GM19438 (cell line): Measurements from ENCODE around the gene C11orf97.
A peak's percentile ranks its signal among the peaks of the same experiment; 100 is the strongest.

ENCODE experiments used
- ATAC-seq: cut with Tn5 transposase; IDR thresholded peaks from one replicate; pipeline ENCODE4 v1.9.1; 2021; ENCODE audit warnings: low read depth; ENCODE audit not compliant: unreplicated experiment

C11orf97 gene

DNA sequence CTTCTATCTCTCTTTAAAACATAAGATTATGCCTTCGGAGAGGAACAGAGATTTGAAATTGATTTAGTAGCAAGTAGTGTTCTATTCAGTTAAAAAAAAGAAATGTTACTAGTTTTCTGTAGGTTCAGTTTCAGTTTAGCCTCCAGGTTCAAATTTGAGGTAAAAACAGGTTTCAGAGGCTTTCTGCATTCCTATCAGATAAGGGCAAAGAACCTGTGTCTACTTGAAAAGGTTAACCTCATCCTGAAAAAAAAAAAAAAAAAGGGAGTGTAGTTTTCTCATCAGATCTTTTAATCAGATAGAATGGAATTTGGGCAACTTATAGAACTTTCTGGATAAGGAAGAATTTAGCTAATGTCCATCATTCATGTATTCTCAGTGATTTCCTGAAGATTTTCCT is 12.1 kb downstream of the C11orf97 start:
- ATAC-seq, result peak; percentile 51

DNA sequence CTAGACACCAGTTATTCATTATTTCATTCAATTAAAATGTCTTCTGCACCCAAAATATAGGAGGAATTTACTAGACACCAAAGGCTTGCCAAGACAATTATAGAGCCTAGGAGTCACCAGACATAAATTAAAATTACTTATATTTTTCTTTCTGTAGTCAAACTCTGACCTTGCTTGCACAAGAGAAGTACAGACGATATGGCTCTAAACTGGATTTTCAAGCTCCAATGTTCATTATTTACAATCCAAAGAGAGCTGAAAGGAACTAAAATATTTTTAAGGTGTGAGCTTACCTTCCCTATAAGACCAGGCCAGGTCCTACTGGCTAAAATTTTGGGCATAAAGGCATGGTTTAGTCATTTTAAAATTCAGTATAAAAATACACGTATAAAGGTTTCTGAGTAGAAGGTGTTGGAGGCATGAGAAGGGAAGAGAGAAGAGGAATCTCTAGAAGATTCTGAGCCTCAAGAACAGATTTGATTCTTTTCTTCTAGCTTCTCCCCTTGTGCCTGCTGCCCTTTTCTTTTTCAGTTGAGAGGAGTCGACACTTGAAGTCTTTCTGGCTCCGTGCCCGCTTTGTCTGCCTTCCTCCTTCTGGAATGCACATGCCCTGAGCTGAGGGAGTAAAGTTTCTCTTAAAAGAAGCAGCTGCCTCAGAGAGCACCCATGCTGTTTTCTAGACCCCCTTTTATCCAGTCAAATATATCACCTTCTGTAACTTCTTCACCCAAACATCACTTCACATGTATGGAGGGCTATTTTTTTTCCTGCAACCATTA is 13.5 kb downstream of the C11orf97 start:
- ATAC-seq, result no peak

DNA sequence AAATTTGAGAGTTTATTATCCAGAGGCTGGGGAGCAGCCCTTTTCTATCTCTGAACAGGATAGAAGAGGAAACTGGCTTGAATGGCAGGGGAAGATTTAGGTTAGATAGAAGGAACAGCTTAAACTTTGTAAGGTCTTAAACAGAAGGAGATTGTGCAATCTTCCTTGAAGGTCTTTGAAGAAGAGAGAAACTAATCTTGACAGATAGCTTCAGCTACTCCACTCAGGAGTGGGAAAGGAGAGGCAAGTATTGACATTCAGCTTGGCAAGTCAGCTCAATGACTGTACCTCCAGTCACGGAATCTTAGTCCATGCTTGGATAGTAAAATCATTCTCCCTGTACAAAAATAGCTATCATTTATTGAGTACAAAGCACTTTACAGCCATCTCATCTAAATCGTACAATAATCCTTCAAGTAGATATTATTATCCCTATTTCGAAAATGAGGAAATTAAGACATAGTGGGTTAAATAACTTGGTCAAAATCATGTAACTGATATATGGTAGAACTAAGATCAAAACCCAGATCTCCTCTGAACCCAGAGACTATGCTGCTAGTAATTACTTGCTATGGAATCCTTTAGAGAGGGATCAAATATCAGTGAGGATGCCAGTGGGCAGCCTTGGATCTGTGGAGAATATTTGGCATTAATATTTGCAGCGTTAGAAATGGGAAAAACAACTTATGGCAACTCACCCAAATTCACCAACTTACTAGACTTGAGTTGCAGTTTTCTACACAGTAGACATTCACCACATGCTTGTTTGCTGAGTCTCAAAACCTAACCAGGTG is 14.6 kb downstream of the C11orf97 start:
- ATAC-seq, result no peak

DNA sequence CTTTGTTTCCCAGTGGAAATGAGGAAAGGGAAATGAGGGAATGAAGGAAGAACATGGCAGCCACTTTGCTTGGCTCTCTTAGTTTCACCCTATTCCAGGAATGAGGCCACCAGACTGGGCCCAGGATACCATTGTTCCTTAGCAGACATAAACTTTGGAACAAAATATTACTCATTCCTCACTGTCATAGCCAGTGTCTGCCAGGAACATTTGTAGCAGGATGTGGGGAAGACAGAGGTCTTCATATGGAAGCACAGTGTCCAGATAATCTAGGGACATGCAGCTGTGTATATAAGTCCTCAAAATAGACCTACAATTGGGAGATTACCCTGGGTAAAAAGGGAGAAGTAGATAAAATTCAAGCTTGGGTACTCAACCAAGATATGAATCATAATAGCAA is 16.3 kb downstream of the C11orf97 start:
- no peak for ATAC-seq

DNA sequence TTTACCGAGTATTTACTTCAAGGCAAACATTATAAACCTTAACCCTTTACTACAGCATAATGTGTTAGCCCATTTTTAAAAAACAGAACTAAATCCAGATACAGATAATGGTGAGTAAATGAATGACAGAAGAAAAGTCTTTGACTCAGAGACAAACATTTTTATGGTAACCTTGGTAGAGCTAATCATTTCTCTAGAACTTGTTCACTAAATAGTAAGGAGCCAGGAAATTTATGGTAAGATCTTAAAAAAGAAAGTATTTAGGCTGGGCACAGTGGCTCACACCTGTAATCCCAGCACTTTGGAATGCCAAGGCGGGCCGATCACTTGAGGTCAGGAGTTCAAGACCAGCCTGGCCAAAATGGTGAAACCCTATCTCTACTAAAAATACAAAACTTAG is 19.9 kb downstream of the C11orf97 start:
- no peak for ATAC-seq

DNA sequence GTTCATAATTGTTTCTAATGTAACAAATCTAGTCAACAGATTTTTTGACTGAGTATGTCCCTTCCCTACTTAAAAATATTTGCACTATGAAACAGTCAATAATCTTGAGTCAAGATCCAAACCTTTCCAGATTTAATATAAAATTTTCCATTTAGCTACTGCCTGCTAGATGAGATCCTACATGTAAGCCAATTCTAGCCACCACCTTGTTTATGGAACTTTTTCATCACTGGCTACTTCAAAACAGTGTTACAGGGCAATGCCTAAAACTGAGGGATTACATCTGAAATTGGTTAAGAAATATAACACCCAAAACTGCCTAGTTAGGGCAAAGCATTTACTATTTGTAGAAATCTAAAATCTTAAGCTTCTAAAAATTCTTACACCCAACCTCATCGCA is 20.9 kb downstream of the C11orf97 start:
- ATAC-seq, result no peak

DNA sequence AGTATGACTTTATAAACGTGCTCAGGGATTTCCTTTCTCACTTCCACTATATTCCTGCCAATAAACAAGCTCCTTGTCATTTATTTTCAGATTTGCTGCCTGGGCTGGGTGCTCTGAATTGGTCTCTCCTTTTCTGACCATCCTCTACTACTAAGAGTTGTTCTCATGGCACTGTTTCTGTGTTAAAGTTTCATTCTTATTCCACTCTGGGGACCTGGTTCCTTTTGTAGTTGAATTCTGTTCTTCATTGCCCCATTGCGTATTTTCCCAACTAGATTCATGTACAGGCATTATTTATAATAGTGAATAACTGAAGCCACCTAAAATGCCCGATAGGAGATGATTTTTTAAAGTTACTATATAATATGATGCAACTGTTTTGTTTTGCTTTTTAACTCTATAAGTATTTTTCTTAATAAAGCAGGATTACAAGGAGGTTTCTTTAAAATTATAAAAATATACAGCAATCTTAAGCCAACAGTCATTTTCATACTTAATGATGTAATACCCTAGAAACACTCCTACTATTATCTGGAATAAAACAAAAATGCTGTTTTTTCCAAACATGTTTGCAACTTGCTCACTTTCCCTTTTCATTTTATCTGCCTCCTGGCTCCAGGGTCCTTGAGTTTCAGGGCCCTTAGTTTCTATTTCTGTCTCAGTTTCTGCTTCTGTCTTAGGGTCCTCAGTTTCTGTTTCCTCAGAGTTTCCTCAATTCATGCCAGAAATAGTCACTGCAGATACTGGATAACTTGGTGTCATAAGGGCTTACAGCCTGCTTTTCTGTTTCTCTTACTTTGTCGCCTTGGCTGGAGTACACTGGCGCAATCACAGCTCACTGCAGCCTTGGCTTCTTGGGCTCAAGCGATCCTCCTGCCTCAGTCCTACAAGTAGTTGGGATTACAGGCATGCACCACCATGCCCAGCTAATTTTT is 21.7 kb downstream of the C11orf97 start:
- no peak for ATAC-seq

DNA sequence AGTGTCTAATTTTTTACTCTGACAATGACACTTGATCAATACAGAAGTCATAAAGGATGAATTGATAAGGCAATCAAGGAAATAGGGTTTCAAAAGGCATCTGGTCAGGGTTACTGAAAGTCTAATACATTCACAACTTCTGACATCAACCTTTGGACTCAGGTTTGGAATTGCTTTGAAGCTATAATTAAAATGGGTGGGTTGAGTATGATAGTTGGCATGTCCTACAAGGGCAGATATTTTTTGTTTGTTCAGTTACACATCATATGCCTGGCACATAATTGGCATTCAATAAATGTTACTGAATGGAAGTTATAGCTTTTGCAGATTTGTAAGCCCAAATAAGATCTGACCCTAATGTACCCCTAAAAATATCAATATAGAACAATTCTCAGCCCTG is 24.1 kb downstream of the C11orf97 start:
- ATAC-seq, result no peak

DNA sequence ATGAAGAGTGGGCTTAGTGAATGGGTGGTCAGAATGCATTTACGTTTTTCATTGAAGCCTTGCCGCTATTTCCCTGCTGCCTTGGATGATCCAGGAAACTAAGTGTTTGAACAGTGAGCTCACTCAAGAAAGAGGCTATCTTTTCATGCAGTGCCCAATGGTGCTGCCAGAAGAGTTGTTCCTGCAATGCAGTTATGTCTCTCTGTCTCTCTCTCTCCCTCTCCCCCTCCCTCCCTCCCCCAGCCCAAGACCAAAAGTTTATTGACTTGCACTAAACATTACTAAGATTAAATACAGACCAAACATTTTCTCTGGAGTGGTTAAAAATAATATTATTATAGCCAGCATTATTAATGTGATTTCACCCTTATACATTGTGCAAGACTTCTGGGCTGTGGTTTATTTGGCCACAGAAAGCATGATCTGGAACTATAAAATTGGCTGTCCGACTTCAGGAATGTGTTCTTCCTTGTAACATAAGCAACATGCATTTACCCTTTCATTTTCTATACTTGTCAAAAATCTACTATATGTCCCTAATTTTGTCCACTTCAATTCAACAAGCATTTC is 24.9 kb downstream of the C11orf97 start:
- ATAC-seq, result no peak

DNA sequence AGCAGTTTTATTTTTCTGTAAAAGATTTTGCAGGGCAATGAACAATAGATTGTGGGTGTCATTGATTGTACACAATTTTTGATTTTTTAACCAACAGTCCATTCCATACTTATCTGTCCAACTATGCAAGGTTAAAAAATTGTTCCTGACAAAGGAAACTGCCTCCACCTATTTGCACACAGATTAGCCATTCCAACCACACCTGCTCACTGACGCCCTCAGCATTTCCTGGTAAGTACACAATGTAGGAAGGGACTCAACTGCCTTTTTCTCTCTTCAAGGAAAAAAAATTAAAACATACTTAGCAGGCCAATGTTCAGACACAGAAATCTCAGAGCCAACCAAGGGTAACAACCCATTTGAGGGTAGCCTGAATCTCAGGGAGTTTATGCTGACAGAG is 27.2 kb downstream of the C11orf97 start:
- ATAC-seq, result no peak

DNA sequence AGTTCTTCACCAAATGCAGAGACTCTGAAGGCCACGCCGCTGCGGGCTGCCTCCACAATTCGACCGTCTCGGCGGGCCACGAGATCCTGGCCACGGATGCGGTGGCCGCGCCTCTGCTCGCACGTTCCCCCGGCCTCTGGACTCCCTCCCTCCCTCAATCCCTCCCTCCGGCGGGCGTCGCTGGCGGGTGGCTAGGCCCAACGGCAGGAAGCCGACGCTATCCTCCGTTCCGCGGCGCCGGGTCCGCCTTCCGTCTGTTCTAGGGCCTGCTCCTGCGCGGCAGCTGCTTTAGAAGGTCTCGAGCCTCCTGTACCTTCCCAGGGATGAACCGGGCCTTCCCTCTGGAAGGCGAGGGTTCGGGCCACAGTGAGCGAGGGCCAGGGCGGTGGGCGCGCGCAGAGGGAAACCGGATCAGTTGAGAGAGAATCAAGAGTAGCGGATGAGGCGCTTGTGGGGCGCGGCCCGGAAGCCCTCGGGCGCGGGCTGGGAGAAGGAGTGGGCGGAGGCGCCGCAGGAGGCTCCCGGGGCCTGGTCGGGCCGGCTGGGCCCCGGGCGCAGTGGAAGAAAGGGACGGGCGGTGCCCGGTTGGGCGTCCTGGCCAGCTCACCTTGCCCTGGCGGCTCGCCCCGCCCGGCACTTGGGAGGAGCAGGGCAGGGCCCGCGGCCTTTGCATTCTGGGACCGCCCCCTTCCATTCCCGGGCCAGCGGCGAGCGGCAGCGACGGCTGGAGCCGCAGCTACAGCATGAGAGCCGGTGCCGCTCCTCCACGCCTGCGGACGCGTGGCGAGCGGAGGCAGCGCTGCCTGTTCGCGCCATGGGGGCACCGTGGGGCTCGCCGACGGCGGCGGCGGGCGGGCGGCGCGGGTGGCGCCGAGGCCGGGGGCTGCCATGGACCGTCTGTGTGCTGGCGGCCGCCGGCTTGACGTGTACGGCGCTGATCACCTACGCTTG is 31.7 kb downstream of the C11orf97 start, which contains the start of gene FUT4:
TSS of gene FUT4 (plus strand) at position 227 of the 951 bp plus-strand sequence. CDS start at position 440, 213 bp downstream.
- ATAC-seq, result peak; percentile 78

DNA sequence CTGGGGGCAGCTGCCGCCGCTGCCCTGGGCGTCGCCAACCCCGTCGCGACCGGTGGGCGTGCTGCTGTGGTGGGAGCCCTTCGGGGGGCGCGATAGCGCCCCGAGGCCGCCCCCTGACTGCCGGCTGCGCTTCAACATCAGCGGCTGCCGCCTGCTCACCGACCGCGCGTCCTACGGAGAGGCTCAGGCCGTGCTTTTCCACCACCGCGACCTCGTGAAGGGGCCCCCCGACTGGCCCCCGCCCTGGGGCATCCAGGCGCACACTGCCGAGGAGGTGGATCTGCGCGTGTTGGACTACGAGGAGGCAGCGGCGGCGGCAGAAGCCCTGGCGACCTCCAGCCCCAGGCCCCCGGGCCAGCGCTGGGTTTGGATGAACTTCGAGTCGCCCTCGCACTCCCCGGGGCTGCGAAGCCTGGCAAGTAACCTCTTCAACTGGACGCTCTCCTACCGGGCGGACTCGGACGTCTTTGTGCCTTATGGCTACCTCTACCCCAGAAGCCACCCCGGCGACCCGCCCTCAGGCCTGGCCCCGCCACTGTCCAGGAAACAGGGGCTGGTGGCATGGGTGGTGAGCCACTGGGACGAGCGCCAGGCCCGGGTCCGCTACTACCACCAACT is 32.5 kb downstream of the C11orf97 start:
- no peak for ATAC-seq

DNA sequence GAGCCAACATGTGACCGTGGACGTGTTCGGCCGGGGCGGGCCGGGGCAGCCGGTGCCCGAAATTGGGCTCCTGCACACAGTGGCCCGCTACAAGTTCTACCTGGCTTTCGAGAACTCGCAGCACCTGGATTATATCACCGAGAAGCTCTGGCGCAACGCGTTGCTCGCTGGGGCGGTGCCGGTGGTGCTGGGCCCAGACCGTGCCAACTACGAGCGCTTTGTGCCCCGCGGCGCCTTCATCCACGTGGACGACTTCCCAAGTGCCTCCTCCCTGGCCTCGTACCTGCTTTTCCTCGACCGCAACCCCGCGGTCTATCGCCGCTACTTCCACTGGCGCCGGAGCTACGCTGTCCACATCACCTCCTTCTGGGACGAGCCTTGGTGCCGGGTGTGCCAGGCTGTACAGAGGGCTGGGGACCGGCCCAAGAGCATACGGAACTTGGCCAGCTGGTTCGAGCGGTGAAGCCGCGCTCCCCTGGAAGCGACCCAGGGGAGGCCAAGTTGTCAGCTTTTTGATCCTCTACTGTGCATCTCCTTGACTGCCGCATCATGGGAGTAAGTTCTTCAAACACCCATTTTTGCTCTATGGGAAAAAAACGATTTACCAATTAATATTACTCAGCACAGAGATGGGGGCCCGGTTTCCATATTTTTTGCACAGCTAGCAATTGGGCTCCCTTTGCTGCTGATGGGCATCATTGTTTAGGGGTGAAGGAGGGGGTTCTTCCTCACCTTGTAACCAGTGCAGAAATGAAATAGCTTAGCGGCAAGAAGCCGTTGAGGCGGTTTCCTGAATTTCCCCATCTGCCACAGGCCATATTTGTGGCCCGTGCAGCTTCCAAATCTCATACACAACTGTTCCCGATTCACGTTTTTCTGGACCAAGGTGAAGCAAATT is 33.3 kb downstream of the C11orf97 start:
- no peak for ATAC-seq

DNA sequence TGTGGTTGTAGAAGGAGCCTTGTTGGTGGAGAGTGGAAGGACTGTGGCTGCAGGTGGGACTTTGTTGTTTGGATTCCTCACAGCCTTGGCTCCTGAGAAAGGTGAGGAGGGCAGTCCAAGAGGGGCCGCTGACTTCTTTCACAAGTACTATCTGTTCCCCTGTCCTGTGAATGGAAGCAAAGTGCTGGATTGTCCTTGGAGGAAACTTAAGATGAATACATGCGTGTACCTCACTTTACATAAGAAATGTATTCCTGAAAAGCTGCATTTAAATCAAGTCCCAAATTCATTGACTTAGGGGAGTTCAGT is 33.9 kb downstream of the C11orf97 start:
- ATAC-seq, result no peak

DNA sequence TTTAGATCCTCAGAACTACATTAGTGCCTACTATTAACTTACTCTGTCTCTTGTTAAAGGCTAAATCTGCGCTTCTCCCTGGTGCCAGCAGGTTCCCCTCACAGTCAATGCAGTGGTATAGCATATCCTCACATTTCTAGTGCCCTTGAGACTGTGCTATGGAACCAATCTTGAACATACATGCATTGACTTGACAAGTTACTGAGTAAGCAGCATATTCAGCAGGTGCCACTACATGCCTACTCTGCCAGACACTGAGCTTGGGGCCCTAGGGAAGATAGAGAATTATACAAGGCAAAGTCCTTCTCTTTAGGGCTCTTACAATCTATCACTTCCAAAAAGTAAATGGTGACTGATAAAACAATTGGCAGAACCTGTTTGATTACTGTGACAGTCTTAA is 34.6 kb downstream of the C11orf97 start:
- no peak for ATAC-seq

DNA sequence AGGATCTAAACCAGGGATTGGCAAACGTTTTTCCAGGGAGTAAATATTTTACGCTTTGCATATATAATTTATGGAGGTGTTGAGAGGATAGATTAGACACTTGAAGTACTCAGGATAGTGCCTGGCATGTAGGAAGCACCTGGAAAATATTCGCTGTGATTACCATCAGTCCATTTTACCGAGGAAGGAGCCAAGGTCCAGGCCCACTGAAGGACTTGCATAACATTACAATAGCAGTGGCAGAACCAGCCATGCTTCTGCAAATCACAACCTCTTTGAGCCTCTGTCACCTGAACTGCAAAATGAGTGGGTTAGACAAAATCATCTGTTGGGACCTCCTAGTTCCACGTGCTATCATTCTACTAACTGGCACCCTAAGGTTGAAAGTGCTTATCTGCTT is 36.9 kb downstream of the C11orf97 start:
- no peak for ATAC-seq

DNA sequence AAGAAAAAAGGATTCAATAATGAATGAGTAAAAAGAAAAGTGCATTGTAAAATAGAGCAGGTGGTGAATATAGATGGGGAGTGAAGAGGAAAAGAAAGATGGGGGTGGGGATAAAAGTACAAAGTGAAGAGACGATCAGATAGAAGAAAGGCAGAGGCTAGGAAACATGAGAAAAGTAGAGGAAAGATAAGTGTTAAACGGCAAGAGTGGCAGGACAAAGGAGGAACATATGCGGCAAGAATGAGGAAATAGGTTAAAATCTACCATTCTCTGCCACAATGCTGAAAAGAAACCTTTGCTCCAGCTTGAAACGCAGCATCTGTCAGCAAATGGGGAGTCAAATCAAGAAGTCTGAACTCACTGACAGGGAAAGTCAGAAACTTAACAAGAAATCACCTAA is 38.3 kb downstream of the C11orf97 start:
- ATAC-seq, result no peak

DNA sequence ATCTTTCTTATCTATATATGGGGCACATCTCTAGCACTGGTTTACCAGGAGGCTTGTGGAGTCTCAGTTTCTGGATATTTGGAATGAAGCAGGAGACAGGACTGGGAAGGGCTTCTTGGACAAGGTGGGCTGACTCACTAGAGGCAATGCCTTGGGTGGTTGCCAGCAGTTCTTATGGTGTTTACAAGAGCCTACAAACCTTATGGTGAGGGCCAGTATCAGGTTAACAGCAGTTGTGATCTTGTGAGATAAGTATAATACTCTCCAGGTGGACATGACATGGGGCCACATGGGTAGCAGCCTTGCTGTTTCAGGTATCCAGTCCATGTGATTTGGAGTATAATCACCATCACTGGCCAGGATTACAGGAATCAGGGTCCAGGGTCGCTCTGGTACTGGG is 41.7 kb downstream of the C11orf97 start:
- no peak for ATAC-seq
